RWPE2 (cell line): ENCODE measurements around the gene GADD45GIP1.

Experiments used
- ATAC-seq: fragments of 200-7000 bp; cut with Tn5 transposase; 3 replicates; pipeline ENCODE4 v1.9.1; 2021; ENCODE audit warnings: low read depth
- DNase-seq: peaks from one replicate; pipeline ENCODE4 v3.0.0-alpha.2; 2020; ENCODE audit warnings: low spot score
- H3K27ac ChIP-seq: fragments of 450-650 bp; 2 replicates; pipeline ENCODE4 v1.5.1; 2017; ENCODE audit warnings: mild to moderate bottlenecking; ENCODE audit not compliant: poor library complexity, severe bottlenecking
- H3K27me3 ChIP-seq: fragments of 250-450 bp; sonication (Bioruptor Pico); 2 replicates; pipeline ENCODE4 v1.5.1; 2021; ENCODE audit warnings: mild to moderate bottlenecking, moderate library complexity; ENCODE audit not compliant: insufficient read depth, poor library complexity, severe bottlenecking
- H3K36me3 ChIP-seq: fragments of 250-450 bp; sonication (Bioruptor Pico); 2 replicates; pipeline ENCODE4 v1.5.1; 2020; ENCODE audit warnings: low read depth, mild to moderate bottlenecking, moderate library complexity
- H3K4me1 ChIP-seq: fragments of 250-450 bp; sonication (Bioruptor Pico); 2 replicates; pipeline ENCODE4 v1.5.1; 2021; ENCODE audit warnings: mild to moderate bottlenecking, moderate library complexity; ENCODE audit not compliant: insufficient read depth, poor library complexity, severe bottlenecking
- H3K4me3 ChIP-seq: fragments of 250-450 bp; sonication (Bioruptor Pico); 2 replicates; pipeline ENCODE4 v1.5.1; 2021; ENCODE audit warnings: mild to moderate bottlenecking, moderate library complexity; ENCODE audit not compliant: severe bottlenecking
- H3K9me3 ChIP-seq: fragments of 250-450 bp; sonication (Bioruptor Pico); 2 replicates; pipeline ENCODE4 v1.5.1; 2021; ENCODE audit warnings: mild to moderate bottlenecking, moderate library complexity; ENCODE audit not compliant: severe bottlenecking
- CTCF ChIP-seq: fragments of 450-650 bp; IDR thresholded peaks from one replicate; pipeline ENCODE4 v1.5.1; 2017; ENCODE audit warnings: mild to moderate bottlenecking, moderate library complexity; ENCODE audit not compliant: poor library complexity, severe bottlenecking

The GADD45GIP1 gene

GRCh38 chr19:12956446-12957388, at the start of gene GADD45GIP1:
TSS of gene GADD45GIP1 (minus strand) at chr19:12957223. CDS start at chr19:12957212, 11 bp downstream.
- peak within 1 kb of the TSS; percentile 98 for H3K4me3 ChIP-seq
- peaks cover 21% of the 10 kb centered on the region for H3K4me1 ChIP-seq
- peak within 1 kb of the TSS; percentile 75 for H3K27ac ChIP-seq
- H3K9me3 ChIP-seq: no peaks in the 10 kb centered on the region
- ATAC-seq (peak; percentile 90), DNase-seq (no peak)
- TF ChIP-seq CTCF: no peak
- H3K36me3 ChIP-seq: peaks cover 40% of the 10 kb centered on the region
- no peaks in the 10 kb centered on the region for H3K27me3 ChIP-seq

GRCh38 chr19:13005861-13006370, 48.9 kb upstream of the GADD45GIP1 start:
- no peaks in the 10 kb centered on the region for H3K9me3 ChIP-seq
- no peaks in the 10 kb centered on the region for H3K36me3 ChIP-seq
- ATAC-seq: no peak
- DNase-seq: no peak
- peaks cover 3% of the 10 kb centered on the region for H3K4me1 ChIP-seq
- H3K4me3 ChIP-seq: no peak overlapping the region
- H3K27ac ChIP-seq: no peak overlapping the region
- no peaks in the 10 kb centered on the region for H3K27me3 ChIP-seq
- TF ChIP-seq CTCF: no peak

GRCh38 chr19:13005253-13005652, 48.2 kb upstream of the GADD45GIP1 start:
- ATAC-seq: no peak
- DNase-seq: no peak
- no peak for TF ChIP-seq CTCF
- H3K9me3 ChIP-seq: no peaks in the 10 kb centered on the region
- no peak overlapping the region for H3K4me3 ChIP-seq
- H3K27me3 ChIP-seq: no peaks in the 10 kb centered on the region
- peaks cover 3% of the 10 kb centered on the region for H3K4me1 ChIP-seq
- no peaks in the 10 kb centered on the region for H3K36me3 ChIP-seq
- H3K27ac ChIP-seq: no peak overlapping the region

GRCh38 chr19:13004273-13004672, 47.2 kb upstream of the GADD45GIP1 start:
- ATAC-seq: no peak
- H3K27ac ChIP-seq: no peak overlapping the region
- no peak for DNase-seq
- no peak for TF ChIP-seq CTCF
- H3K4me1 ChIP-seq: peaks cover 3% of the 10 kb centered on the region
- H3K4me3 ChIP-seq: no peak overlapping the region
- no peaks in the 10 kb centered on the region for H3K27me3 ChIP-seq
- H3K36me3 ChIP-seq: no peaks in the 10 kb centered on the region
- no peaks in the 10 kb centered on the region for H3K9me3 ChIP-seq

- Histone ChIP-seq H3K36me3 (peaks cover 3% of the 10 kb centered on the region; the same call in 1 of the 2 replicates), H3K9me3 (no peaks in the 10 kb centered on the region), H3K4me3 (no peak overlapping the region), H3K27me3 (no peaks in the 10 kb centered on the region), H3K4me1 (peaks cover 3% of the 10 kb centered on the region), H3K27ac (no peak overlapping the region)
- no peak for TF ChIP-seq CTCF
- ATAC-seq (no peak), DNase-seq (no peak)
Observed at GRCh38 chr19:13003081-13003480, 46.1 kb upstream of the GADD45GIP1 start.
